WTC11 (cell line): ENCODE results near the gene GPRIN2. TPM values are rescaled to one million over a fixed set of nuclear protein-coding genes. Genes with fewer than 3 reads are reported as not detected.
A peak's percentile ranks its signal among the peaks of the same experiment; 100 is the strongest.

Experiments used
- ATAC-seq: fragments of 200-7000 bp; cut with Tn5 transposase; 2 replicates; pipeline ENCODE4 v1.10.0; 2021; ENCODE audit warnings: mild to moderate bottlenecking, moderate library complexity
- CTCF ChIA-PET: fragments of 300-600 bp; sonication (Branson Sonifier 250); formaldehyde crosslinking; loops from one replicate; lab custom pipeline; 2021; ENCODE audit warnings: antibody characterized with exemption; lab: Charles Lee
- POLR2A ChIA-PET: fragments of 350-600 bp; sonication (Branson Sonifier 250); formaldehyde crosslinking; loops from one replicate; lab custom pipeline; 2021; ENCODE audit warnings: antibody characterized with exemption; lab: Charles Lee
- DNase-seq: peaks from one replicate; pipeline ENCODE4 v3.0.0; 2021; ENCODE audit warnings: low spot score
- H3K27ac Mint-ChIP-seq: 2 replicates; pipeline ENCODE4 v1.8.0; 2021; ENCODE audit warnings: mixed read lengths
- H3K27me3 Mint-ChIP-seq: 2 replicates; pipeline ENCODE4 v1.8.0; 2021; ENCODE audit warnings: low read depth, mild to moderate bottlenecking, moderate library complexity, mixed read lengths
- H3K36me3 Mint-ChIP-seq: 2 replicates; pipeline ENCODE4 v1.8.0; 2021; ENCODE audit warnings: mixed read lengths
- H3K4me1 Mint-ChIP-seq: 2 replicates; pipeline ENCODE4 v1.8.0; 2022; ENCODE audit warnings: mixed read lengths
- H3K4me3 Mint-ChIP-seq: 2 replicates; pipeline ENCODE4 v1.8.0; 2021; ENCODE audit warnings: mild to moderate bottlenecking, moderate library complexity, mixed read lengths
- H3K9me3 Mint-ChIP-seq: 2 replicates; pipeline ENCODE4 v1.8.0; 2021; ENCODE audit warnings: mixed read lengths
- ATF6 ChIP-seq: sonication (generic); formaldehyde crosslinking; IDR thresholded peaks from 2 replicates; pipeline ENCODE4 v1.8.1; 2023; ENCODE audit warnings: mild to moderate bottlenecking, missing genetic modification reagents
- CDX4 ChIP-seq: fragments of 250-450 bp; sonication (Bioruptor Pico); IDR thresholded peaks from 2 replicates; pipeline ENCODE4 v1.9.0; 2021; ENCODE audit warnings: moderate library complexity, mild to moderate bottlenecking, inconsistent platforms, borderline replicate concordance
- CREM ChIP-seq: sonication (generic); formaldehyde crosslinking; IDR thresholded peaks from 2 replicates; pipeline ENCODE4 v1.8.1; 2022; ENCODE audit warnings: mild to moderate bottlenecking, missing genetic modification reagents, moderate library complexity
- ESRRA ChIP-seq: sonication (generic); formaldehyde crosslinking; IDR thresholded peaks from 2 replicates; pipeline ENCODE4 v1.8.1; 2022; ENCODE audit warnings: mild to moderate bottlenecking, missing genetic modification reagents, borderline replicate concordance
- FOXP1 ChIP-seq: sonication (generic); formaldehyde crosslinking; IDR thresholded peaks from 2 replicates; pipeline ENCODE4 v1.8.0; 2022; ENCODE audit warnings: missing genetic modification reagents, mild to moderate bottlenecking, moderate library complexity, borderline replicate concordance
- FOXP4 ChIP-seq: sonication (generic); formaldehyde crosslinking; IDR thresholded peaks from 2 replicates; pipeline ENCODE4 v1.8.0; 2022; ENCODE audit warnings: mild to moderate bottlenecking, missing genetic modification reagents
- GABPB1 ChIP-seq: sonication (generic); formaldehyde crosslinking; IDR thresholded peaks from 2 replicates; pipeline ENCODE4 v1.8.1; 2023; ENCODE audit warnings: mild to moderate bottlenecking, missing genetic modification reagents
- HMGA2 ChIP-seq: fragments of 250-450 bp; sonication (Bioruptor Pico); IDR thresholded peaks from 2 replicates; pipeline ENCODE4 v1.4.0; 2021; ENCODE audit warnings: mild to moderate bottlenecking, moderate library complexity
- JAZF1 ChIP-seq: fragments of 250-450 bp; sonication (Bioruptor Pico); IDR thresholded peaks from 2 replicates; pipeline ENCODE4 v1.9.0; 2021; ENCODE audit warnings: moderate library complexity, mild to moderate bottlenecking, inconsistent platforms
- KAT7 ChIP-seq: sonication (generic); formaldehyde crosslinking; IDR thresholded peaks from 2 replicates; pipeline ENCODE4 v1.8.1; 2023; ENCODE audit warnings: missing genetic modification reagents, mild to moderate bottlenecking, borderline replicate concordance
- MXD4 ChIP-seq: fragments of 250-450 bp; sonication (Bioruptor Pico); IDR thresholded peaks from 2 replicates; pipeline ENCODE4 v1.8.0; 2021; ENCODE audit warnings: mild to moderate bottlenecking, moderate library complexity, borderline replicate concordance
- NFATC4 ChIP-seq: fragments of 250-450 bp; sonication (Bioruptor Pico); IDR thresholded peaks from 2 replicates; pipeline ENCODE4 v1.9.0; 2021; ENCODE audit warnings: mild to moderate bottlenecking
- NR2C2 ChIP-seq: sonication (generic); formaldehyde crosslinking; IDR thresholded peaks from 2 replicates; pipeline ENCODE4 v1.8.0; 2022; ENCODE audit warnings: mild to moderate bottlenecking, missing genetic modification reagents
- SMAD3 ChIP-seq: sonication (generic); formaldehyde crosslinking; IDR thresholded peaks from 2 replicates; pipeline ENCODE4 v1.8.0; 2022; ENCODE audit warnings: missing genetic modification reagents, mild to moderate bottlenecking, borderline replicate concordance
- SP1 ChIP-seq: sonication (generic); formaldehyde crosslinking; conservative IDR thresholded peaks from 2 replicates; pipeline ENCODE4 v1.8.1; 2022; ENCODE audit warnings: missing genetic modification reagents
- ZNF263 ChIP-seq: sonication (generic); formaldehyde crosslinking; IDR thresholded peaks from 2 replicates; pipeline ENCODE4 v1.8.1; 2022; ENCODE audit warnings: low read depth, mild to moderate bottlenecking, moderate library complexity, missing genetic modification reagents
- ZNF396 ChIP-seq: fragments of 250-450 bp; sonication (Bioruptor Pico); IDR thresholded peaks from 2 replicates; pipeline ENCODE4 v1.8.0; 2021; ENCODE audit warnings: mild to moderate bottlenecking, moderate library complexity, borderline replicate concordance
- ZNF425 ChIP-seq: fragments of 250-450 bp; sonication (Bioruptor Pico); conservative IDR thresholded peaks from 2 replicates; pipeline ENCODE4 v1.9.0; 2021; ENCODE audit warnings: mild to moderate bottlenecking
- total RNA-seq: library from RNA; stranded (reverse); gene quantifications from 3 replicates; pipeline ENCODE4 v1.2.3, GENCODE V29; 2021
- TF ChIP-seq, protein P1 (sequence below): fragments of 200-600 bp; IDR thresholded peaks from 2 replicates; pipeline ENCODE4 v1.8.0; 2022; ENCODE audit warnings: antibody characterized with exemption
- TF ChIP-seq, protein P2 (sequence below): sonication (generic); formaldehyde crosslinking; IDR thresholded peaks from 2 replicates; pipeline ENCODE4 v1.8.0; 2022; ENCODE audit warnings: mild to moderate bottlenecking, missing genetic modification reagents
- TF ChIP-seq, protein P3 (sequence below): sonication (generic); formaldehyde crosslinking; IDR thresholded peaks from 2 replicates; pipeline ENCODE4 v1.8.0; 2023; ENCODE audit warnings: missing genetic modification reagents, mild to moderate bottlenecking, borderline replicate concordance

GPRIN2 gene
- total RNA-seq, 1 experiment from 2014 or later = 17.5 TPM

DNA sequence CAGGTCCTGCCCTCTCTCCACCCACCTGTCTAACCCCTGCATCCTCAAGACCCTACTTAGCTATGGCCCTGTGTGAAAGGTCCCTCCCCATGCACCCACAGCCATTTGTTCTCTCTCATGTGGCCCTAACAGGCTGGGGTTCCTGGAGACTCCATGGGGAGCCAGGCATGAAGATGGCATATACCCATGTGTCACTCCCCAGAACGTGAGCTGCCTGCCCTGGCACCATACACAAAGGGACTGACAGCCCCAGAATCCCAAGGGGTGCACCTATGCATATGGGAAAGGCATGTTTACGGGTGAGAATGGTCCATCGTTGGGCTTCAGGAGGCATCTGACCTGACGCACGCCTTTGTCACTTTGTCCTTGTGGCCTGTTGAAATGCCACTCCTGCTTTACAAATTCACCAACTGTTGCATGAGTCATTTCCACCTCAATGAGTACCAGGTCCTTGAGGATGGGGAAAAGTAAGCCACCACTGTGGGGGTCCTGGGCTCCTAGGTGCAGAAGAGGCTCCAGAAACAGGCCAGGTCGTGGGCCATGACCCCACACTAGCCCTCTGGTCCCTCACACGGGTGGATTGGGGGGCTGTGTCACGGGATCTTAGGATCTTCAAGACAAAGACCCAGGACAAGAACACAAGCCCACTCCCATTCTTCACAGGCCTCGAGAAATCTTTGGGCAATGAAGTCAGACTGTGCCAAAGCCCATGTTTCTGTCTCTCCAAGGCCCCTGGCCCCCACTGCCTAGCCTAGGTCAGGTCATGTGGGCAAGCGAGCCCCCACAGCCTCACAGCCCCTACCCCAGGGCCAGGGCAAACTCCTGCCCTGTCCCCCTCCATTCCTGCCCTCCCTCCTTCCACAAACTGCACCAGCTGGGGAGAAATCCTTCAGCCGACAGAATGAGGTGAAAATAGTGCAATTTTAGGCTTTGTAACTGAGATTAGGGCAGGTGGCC lies 8.6 kb downstream of the GPRIN2 start:
- CTCF ChIA-PET = interaction anchor here (1.4 kb wide), 1 partner anchor 9 kb away, joined by 4 read pairs; the partner anchor contains the start of gene GPRIN2
- ATAC-seq (no peak), DNase-seq (peak; percentile 6)
- H3K27me3 Mint-ChIP-seq = no peaks in the 10 kb centered on the region
- no peaks in the 10 kb centered on the region for H3K36me3 Mint-ChIP-seq
- no peak overlapping the region for H3K27ac Mint-ChIP-seq
- no peaks in the 10 kb centered on the region for H3K9me3 Mint-ChIP-seq
- H3K4me3 Mint-ChIP-seq = no peak overlapping the region
- H3K4me1 Mint-ChIP-seq = peaks cover 5% of the 10 kb centered on the region
- POLR2A ChIA-PET = no interaction called here
- TF ChIP-seq ATF6 (CRISPR knock-in tag) = no peak
- no peak for TF ChIP-seq JAZF1
- no peak for TF ChIP-seq HMGA2 (CRISPR knock-in tag)
- no peak for TF ChIP-seq ESRRA (CRISPR knock-in tag)
- TF ChIP-seq FOXP4 = no peak
- 0 out of 2 replicates have a peak, but pooled peaks have one; percentile 34 for TF ChIP-seq NFATC4
- TF ChIP-seq MXD4 (CRISPR knock-in tag) = no peak
- 0 out of 2 replicates have a peak, but pooled peaks have one; percentile 23 for TF ChIP-seq NR2C2 (CRISPR knock-in tag)
- no peak for TF ChIP-seq CREM (CRISPR knock-in tag)
- TF ChIP-seq, protein P1, sequence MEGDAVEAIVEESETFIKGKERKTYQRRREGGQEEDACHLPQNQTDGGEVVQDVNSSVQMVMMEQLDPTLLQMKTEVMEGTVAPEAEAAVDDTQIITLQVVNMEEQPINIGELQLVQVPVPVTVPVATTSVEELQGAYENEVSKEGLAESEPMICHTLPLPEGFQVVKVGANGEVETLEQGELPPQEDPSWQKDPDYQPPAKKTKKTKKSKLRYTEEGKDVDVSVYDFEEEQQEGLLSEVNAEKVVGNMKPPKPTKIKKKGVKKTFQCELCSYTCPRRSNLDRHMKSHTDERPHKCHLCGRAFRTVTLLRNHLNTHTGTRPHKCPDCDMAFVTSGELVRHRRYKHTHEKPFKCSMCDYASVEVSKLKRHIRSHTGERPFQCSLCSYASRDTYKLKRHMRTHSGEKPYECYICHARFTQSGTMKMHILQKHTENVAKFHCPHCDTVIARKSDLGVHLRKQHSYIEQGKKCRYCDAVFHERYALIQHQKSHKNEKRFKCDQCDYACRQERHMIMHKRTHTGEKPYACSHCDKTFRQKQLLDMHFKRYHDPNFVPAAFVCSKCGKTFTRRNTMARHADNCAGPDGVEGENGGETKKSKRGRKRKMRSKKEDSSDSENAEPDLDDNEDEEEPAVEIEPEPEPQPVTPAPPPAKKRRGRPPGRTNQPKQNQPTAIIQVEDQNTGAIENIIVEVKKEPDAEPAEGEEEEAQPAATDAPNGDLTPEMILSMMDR = no peak
- TF ChIP-seq, protein P2, sequence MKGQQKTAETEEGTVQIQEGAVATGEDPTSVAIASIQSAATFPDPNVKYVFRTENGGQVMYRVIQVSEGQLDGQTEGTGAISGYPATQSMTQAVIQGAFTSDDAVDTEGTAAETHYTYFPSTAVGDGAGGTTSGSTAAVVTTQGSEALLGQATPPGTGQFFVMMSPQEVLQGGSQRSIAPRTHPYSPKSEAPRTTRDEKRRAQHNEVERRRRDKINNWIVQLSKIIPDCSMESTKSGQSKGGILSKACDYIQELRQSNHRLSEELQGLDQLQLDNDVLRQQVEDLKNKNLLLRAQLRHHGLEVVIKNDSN (CRISPR knock-in tag) = no peak
- no peak for TF ChIP-seq ZNF263 (CRISPR knock-in tag)
- no peak for TF ChIP-seq KAT7 (CRISPR knock-in tag)
- TF ChIP-seq CDX4 = no peak
- TF ChIP-seq GABPB1 (CRISPR knock-in tag) = no peak
- TF ChIP-seq SMAD3 (CRISPR knock-in tag) = no peak
- TF ChIP-seq ZNF425 (CRISPR knock-in tag) = no peak
- TF ChIP-seq FOXP1 (CRISPR knock-in tag) = 0 out of 2 replicates have a peak, but pooled peaks have one; percentile 52
- TF ChIP-seq, protein P3, sequence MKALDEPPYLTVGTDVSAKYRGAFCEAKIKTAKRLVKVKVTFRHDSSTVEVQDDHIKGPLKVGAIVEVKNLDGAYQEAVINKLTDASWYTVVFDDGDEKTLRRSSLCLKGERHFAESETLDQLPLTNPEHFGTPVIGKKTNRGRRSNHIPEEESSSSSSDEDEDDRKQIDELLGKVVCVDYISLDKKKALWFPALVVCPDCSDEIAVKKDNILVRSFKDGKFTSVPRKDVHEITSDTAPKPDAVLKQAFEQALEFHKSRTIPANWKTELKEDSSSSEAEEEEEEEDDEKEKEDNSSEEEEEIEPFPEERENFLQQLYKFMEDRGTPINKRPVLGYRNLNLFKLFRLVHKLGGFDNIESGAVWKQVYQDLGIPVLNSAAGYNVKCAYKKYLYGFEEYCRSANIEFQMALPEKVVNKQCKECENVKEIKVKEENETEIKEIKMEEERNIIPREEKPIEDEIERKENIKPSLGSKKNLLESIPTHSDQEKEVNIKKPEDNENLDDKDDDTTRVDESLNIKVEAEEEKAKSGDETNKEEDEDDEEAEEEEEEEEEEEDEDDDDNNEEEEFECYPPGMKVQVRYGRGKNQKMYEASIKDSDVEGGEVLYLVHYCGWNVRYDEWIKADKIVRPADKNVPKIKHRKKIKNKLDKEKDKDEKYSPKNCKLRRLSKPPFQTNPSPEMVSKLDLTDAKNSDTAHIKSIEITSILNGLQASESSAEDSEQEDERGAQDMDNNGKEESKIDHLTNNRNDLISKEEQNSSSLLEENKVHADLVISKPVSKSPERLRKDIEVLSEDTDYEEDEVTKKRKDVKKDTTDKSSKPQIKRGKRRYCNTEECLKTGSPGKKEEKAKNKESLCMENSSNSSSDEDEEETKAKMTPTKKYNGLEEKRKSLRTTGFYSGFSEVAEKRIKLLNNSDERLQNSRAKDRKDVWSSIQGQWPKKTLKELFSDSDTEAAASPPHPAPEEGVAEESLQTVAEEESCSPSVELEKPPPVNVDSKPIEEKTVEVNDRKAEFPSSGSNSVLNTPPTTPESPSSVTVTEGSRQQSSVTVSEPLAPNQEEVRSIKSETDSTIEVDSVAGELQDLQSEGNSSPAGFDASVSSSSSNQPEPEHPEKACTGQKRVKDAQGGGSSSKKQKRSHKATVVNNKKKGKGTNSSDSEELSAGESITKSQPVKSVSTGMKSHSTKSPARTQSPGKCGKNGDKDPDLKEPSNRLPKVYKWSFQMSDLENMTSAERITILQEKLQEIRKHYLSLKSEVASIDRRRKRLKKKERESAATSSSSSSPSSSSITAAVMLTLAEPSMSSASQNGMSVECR (CRISPR knock-in tag) = no peak
- TF ChIP-seq SP1 = no peak
- no peak for TF ChIP-seq ZNF396 (CRISPR knock-in tag)
